GM19397 (cell line): ENCODE data around the gene GYPB.
A peak's percentile ranks its signal among the peaks of the same experiment; 100 is the strongest.
"Not testable (repeated sequence)": the region's sequence is repeated elsewhere in the genome, so short reads cannot be mapped to it uniquely, and the experiment has no call there.

Source experiments
- ATAC-seq: cut with Tn5 transposase; IDR thresholded peaks from one replicate; pipeline ENCODE4 v1.9.1; 2021; ENCODE audit warnings: mild to moderate bottlenecking, moderate library complexity; ENCODE audit not compliant: unreplicated experiment

The GYPB gene

DNA sequence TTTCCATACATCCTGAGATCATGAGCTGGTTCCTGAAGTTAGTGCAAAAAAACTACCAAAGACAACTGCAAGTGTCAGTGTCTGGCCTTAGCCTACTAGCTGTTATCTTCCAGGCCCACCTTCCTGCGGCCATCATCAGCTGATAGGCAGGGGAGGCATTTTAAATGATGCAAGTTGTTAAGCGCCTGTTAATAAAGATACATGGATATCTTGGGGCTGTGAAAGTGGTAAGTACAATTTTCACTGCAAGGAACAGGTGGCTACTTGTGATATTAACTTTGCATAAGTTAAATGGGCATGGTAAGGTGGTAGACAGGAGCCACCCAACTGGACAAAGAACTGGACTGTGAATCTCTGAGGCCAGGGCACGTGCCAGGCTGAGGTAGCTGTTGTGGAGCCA, at the start of gene GYPB:
TSS of gene GYPB (minus strand) at position 104 of the 400 bp plus-strand sequence. CDS start at position 11, 93 bp downstream.
- not testable (repeated sequence) for ATAC-seq

DNA sequence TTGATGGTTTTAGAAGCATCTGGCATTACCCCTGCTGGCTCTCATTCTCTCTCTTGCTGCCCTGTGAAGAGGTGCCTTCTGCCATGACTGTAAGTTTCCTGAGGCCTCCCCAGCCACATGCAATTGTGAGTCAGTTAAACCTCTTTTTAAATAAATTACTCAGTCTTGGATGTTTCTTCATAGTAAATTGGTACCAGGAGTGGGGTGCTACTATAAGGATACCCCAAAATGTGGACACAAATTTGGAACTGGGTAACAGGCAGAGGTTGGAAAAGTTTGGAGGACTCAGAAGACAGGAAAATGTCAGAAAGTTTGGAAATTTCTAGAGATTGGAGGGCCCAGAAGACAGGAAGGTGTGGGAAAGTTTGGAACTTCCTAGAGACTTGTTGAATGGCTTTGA, 42.4 kb upstream of the GYPB start:
- ATAC-seq = not testable (repeated sequence)

DNA sequence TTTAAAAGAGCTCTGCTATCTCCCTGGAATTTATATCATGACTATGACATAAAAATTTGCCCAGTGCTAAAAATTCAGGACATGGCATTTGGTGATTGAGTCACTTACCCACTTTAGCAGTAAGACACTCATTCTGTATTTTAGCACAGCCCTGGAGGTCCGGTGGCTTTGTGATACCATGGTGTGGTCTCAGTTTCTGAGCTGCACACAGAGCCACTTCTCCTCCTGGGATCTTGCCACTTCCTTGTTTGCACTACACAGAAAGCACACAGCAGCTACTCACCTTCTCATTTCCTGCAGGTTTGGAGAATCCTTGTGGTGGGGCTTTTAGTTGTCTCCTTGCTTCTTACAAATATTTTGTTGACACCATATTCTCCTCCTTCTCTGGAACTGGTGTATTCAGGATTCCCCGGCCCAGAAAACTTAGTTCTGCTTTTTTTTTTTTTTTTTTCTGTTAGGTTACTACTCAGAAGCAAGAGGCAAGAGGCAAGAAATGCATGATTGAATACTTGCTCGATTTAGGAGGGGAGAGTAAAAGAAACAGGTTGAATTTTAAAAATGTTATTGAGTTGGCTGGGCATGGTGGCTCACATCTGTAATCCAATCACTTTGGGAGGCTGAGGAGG, 41.2 kb upstream of the GYPB start:
- not testable (repeated sequence) for ATAC-seq

DNA sequence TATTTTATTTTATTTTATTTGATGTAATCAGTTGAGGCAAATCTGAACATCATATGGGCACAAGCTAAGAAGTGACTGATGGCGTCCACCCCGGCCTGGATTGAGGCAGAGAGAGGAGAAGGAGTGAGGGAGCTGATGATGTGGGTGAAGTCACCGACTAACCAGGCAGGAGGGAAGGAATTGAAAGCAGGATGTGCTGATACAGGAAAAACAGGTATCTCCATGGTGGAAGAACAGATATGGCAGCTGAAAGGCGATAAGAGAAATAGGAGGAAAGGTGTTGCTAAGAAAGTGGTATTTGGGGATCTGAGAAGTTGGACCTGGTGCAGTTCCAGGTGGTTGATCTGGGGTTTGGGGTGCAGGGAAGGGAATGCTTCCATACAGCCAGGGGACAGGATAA, 37.6 kb upstream of the GYPB start:
- no peak for ATAC-seq

DNA sequence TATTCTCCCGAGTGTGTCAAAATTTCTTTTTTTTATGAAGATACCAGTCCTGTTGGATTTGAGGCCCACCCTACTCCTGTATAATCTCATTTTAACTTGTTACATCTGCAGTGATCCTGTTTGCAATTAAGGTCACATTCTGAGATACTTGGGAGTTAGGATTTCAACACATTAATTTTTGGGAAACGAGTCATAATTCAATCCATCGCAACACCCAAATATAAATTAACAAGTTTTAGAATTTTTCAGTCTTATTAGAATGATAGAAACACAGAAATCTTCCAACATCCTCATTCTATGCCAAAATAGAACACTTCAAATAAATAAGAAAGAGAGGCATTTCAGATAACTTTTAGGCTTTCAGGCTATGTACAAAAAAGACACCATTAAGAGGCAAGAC, 36.2 kb upstream of the GYPB start:
- not testable (repeated sequence) for ATAC-seq

DNA sequence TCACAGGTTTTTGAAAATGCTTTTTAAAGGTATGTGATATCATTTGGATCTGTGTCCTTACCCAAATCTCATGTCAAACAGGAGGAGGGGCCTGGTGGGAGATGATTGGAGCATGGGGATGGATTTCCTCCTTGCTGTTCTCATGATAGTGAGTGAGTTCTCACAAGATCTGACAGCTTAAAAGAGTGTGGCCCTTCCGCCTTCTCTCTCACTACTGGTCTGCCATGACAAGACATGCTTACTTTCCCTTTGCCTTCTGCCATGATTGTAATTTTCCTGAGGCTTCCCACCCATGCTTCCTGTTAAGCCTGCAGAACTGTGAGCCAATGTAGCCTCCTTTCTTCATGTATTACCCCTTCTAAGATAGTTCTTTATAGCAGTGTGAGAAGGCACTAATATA, 32.3 kb upstream of the GYPB start:
- ATAC-seq = not testable (repeated sequence)

DNA sequence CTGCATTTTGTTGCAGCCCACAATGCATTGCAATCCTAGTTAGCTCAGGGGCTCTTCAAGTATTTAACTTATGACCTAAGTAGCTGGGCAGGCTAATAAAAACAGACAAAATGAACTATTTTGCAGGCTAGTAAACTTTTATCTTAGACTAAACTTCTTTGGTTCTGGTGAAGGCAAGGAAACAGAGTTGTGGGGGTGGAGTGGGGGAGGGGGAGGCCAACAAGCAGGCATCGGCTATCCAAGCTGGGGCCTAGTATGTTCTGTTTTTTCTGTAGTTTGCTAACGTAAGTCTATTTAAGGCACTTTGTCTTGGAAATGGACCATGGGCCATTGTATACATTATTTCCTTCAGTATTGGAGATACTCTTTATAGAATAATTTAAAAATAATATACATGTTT, 31.5 kb upstream of the GYPB start:
- not testable (repeated sequence) for ATAC-seq

DNA sequence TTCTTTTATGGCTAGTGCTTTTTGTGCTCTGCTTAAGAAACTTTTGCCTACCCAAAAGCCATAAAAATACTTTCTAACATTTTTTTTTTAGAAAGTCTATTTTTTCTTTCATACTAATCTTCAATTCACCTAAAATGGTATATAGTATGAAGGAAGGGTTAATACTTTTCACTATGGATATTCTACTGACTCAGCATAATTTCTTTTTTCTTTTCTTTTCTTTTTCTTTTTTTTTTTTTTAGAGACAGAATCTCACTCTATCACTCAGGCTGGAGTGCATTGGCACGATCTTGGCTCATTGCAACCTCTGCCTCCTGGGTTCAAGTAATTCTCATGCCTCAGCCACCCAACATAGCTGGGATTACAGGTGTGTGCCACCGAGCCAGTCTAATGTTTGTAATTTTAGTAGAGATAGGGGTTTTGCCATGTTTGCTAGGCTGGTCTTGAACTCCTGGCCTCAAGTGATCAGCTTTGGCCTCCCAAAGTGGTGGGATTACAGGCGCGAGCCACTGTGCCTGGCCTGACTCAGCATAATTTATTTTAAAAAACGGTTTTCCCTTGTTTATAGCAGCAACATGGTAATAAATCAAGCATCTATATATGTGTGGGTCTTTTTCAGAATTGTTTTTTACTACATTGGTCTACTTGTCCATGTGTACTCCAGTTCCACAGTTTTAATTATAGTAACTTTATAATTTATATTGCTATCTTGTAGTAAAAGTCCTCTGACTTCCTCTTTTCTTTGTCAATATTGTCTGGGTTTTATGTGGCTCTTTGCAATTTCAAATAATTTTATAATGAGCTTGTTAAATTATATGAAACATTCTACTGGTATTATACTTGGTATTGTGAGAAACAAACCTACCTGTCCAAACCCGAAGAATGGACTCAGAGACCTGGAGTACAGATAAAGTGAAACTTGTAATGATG, 30.6 kb upstream of the GYPB start:
- not testable (repeated sequence) for ATAC-seq

DNA sequence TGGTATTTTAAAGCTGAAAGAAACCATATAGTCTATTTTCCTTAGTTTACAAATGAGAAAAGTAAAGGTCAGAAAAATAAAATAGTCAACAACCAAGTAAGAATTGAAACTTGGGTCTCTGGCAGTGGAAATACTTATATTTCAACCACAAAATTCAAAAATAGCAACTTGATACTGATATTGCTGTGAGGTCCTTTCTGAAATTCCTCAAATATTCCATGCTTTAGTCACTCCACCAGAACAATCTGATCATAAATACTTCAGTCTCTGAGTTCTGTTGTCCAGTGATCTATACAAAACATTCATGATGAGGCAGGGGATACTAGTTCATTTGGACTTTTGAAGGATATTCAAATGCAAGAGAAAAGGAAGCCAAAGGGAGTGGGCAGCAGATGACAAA, 25.8 kb upstream of the GYPB start:
- not testable (repeated sequence) for ATAC-seq

DNA sequence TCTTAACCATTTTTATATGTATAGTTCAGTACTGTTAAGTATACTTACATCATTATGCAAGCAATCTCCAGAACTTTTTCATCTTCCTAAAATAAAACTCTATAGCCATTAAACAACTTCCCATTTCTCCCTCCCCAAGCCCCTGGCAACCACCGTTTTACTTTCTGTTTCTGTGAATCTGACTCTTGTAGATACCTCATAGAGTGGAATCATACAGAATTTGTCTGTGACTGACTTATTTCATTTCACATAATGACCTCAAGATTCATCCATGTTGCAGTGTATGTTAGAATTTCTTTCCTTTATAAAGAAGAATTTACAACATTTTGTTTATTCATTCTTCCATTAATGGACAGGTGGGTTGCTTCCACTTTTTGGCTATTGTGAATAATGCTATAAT, 13.4 kb upstream of the GYPB start:
- not testable (repeated sequence) for ATAC-seq

DNA sequence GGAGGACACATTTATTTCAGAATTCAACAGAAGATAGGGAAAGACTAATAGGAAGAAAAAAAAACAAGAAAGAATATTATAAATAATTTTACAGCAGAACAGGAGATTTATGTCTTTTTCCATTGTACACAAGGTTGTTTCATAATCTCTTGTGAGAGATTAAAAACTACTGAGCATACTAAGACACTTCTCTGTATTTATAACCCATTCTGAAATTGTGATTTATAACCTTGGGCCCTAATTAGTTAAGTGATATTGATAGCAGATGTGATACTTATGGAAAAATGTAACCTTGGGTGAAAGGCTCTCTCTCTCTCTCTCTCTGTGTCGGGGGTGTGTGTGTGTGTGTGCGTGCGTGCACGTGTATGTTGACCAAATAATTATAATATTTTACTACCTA, 12.7 kb upstream of the GYPB start:
- not testable (repeated sequence) for ATAC-seq

DNA sequence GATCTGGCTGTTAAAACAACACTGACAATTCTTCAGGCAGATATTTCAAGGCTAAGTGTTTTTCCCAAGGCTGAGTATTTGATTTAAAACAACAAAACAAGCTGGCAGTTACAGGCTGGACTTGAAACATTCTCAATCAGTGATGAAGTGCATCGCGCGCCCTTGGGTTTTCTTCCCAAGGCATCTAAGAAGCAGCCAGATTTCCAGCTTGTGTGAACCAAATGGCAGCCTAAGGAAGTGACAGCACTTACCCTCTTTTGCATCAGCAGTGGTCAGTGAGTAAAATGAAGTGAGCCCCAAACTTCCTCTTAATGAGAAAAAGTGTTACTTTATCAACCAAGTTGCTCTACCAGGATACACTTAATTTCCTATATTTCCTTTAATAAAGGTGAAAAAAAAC, 12.2 kb upstream of the GYPB start:
- ATAC-seq = not testable (repeated sequence)

DNA sequence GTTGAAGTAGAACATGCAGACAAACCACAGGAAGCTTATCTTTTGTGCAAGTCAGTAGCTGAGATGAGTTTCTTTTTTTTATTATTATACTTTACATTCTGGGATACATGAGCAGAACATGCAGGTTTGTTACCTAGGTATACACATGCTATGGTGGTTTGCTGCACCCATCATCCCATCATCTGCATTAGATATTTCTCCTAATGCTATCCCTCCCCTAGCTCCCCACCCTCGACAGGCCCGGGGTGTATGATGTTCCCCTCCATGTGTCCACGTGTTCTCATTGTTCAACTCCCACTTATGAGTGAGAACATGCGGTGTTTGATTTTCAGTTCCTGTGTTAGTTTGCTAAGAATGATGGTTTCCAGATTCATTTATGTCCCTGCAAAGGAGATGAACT, 11.5 kb upstream of the GYPB start:
- ATAC-seq = not testable (repeated sequence)

DNA sequence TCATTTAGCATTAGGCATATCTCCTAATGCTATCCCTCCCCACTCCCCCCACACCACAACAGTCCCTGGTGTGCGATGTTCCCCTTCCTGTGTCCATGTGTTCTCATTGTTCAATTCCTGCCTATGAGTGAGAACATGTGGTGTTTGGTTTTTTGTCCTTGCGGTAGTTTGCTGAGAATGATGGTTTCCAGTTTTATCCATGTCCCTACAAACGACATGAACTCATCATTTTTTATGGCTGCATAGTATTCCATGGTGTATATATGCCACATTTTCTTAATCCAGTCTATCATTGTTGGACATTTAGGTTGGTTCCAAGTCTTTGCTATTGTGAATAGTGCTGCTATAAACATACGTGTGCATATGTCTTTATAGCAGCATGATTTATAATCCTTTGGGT, 7.5 kb upstream of the GYPB start:
- ATAC-seq = not testable (repeated sequence)

DNA sequence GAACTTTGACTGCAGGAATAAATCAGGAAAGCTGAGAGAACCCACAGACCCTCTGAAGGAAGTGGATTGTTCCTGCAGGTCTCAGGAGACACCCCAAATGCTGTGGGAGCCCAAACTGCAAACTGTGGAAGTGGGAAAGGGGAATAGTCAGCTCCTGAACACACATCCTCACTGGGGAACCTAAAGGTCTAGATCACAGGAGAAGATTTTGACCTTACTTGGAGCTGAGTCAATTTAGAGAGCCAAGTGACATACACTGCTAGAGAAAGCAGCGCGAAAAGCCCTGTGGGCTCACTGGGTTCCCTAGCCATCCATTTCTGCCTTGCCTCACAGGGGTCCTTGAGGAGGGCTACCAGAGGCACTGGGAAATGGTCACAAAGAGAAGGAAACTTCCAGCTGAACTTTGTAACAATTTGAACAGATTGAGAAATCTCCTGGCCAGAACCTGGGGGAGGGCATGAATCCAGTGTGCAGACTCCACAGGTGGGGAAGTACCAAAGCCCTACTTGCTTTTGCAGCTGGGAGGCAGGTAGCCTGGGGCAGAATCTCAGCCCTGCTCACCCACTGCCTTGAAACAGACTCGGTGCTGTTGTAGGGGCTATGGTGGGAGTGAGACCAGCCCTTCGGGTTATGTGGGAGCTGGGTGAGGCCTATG, 5.3 kb upstream of the GYPB start:
- ATAC-seq = not testable (repeated sequence)

DNA sequence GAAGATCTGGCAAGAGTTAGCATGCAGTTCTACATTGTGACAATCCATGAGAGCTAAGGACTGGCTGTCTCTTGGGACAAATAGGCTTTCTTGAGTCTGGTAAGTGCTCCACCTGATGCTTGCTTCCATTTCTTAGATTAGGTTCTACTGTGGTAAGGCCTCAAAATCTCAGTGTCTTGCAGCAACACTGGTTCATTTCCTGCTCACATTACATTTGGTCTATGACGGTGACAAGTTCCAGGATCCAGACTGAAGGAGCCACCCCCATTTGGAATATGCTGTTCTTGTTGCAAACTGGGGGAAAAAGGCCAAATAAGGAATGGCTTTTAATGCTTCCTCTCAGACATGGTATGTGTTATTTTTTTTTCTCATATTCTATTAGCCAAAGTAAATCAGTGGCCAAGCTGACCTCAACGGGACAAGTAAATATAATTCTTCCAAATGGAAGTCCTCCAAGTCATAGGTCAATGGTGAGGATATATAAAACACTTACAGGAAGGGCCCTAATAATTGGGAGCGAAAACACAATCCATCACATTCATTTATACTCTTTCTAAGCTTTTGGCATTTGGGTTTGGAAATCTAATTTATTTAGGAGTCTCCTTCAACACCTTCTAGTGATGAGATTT, 3.7 kb upstream of the GYPB start:
- ATAC-seq = not testable (repeated sequence)

DNA sequence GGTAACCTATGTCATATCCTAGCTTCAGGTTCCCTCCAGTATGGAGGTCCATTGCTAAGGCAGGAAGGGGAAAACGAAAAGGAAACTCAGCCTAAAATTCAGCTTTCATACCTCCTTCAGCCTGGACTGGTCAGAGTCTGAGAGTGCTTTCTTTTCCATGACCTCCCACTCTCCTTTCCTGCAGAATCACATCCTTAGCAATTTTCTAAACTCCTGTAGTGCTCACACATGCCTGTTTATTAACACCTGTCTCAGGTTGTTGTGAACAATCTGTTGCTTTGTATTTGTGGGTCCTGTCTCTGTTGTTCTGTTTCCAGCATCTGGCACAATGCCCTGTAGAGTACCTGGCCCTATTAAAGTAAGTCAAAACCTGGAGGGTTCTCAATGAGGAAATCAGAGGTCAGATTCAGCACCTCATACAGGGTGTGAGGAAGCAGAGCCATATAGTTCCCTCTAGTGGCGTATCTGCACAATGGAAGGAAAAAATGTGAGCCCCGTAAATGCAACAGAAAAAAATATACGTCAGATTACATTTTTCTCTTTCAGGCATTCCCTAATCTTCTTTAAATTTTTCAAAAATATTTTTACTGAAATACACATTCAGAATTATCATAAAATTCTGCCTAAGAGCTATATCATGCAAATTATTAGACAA, 2.3 kb upstream of the GYPB start:
- ATAC-seq = peak; percentile 78

DNA sequence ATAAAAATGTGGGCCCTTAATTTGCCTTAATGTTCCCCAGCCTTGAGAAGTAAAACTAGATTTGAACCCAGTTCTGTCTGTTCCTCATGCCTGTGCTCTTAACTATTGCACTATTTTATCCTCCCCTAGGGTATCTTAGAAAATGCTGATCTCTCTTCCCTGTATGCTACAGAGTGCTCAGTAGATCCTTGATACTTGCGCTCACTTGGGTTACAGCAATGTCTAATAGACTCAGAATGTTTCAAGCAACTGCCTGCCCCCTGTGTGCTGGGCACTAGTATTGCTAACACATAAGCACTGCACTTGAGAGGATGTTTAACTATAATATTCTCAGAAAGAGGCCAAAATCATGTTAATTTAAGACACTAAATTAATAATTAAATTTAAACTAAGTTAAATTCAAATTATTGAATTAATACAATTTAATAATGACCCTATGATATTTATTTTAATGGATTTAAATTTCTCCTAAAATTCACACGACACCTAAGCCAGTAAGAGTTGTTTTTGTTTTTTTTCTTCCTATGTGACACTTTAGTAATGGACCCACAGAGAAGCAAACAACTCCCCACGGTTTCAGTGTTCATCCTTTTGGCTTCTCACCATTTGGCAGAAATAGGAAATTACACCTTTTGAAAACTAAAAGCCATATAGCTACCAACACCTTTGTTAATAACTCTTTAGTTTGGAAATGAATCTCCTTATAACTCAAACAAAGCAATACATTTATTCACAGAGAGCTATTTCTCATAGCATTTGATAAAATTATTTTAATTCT, 768 bp downstream of the GYPB start:
- not testable (repeated sequence) for ATAC-seq

DNA sequence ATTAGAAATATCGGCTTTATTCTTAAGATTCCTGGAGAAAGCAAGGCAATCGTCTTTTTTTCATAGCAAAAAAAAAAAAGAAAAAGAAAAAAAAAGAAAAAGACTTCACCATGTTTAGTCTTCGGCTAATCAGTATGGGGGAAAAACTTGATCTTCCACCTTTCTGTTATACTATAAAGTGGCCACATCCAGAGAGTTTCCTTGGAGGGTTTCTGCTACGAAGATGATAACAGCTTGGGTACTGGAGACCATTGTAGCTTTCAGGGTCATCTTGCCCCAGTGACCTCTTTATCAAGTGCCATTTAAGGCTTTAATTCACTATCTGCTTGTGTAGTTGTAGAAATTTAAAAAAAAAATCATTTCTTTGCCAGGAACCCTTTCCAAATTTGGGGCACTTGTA, 1.9 kb downstream of the GYPB start:
- ATAC-seq = not testable (repeated sequence)
